H1 (cell line): ENCODE data around the gene PRIMPOL. TPM values are rescaled to one million over a fixed set of nuclear protein-coding genes. Genes with fewer than 3 reads are reported as not detected.

Source experiments
- CTCF ChIA-PET: fragments of 300-600 bp; sonication (Branson Sonifier 250); formaldehyde crosslinking; loops from one replicate; lab custom pipeline; 2021; ENCODE audit not compliant: partially characterized antibody; lab: Charles Lee
- POLR2A ChIA-PET: fragments of 300-600 bp; sonication (Branson Sonifier 250); formaldehyde crosslinking; loops from one replicate; lab custom pipeline; 2021; ENCODE audit warnings: inconsistent platforms; ENCODE audit not compliant: partially characterized antibody; lab: Charles Lee
- DNase-seq, 2 experiments: peaks; one replicate each; pipeline versions ENCODE4 v3.0.0 to v3.0.0-alpha.2; 2010 to 2022; ENCODE audit warnings: low spot score in 2 of 2, low read depth in 1 of 2, mixed read lengths in 1 of 2
- FAIRE-seq: peaks from 2 replicates; lab custom pipeline; 2011; peaks lifted over from hg19 to GRCh38; lab: Jason Lieb, UNC
- H2AFZ ChIP-seq: 2 replicates; pipeline ENCODE4 v1.8.1; 2012; ENCODE audit warnings: low read length, inconsistent platforms
- H2AK5ac ChIP-seq: 2 replicates; pipeline ENCODE4 v1.6.1; 2013; ENCODE audit warnings: low read depth, low read length
- H2BK120ac ChIP-seq: replicated peaks from 2 replicates; pipeline ENCODE3; 2013; ENCODE audit warnings: low read depth, low read length, inconsistent platforms
- H2BK12ac ChIP-seq: 2 replicates; pipeline ENCODE4 v1.6.1; 2013; ENCODE audit warnings: low read depth, low read length
- H2BK15ac ChIP-seq: 2 replicates; pipeline ENCODE4 v1.6.1; 2013; ENCODE audit warnings: low read length
- H2BK20ac ChIP-seq: 2 replicates; pipeline ENCODE4 v1.6.1; 2013; ENCODE audit warnings: low read length
- H2BK5ac ChIP-seq: 2 replicates; pipeline ENCODE4 v1.6.1; 2013; ENCODE audit warnings: low read depth, low read length
- H3K14ac ChIP-seq: 2 replicates; pipeline ENCODE4 v1.6.1; 2013; ENCODE audit warnings: inconsistent platforms; ENCODE audit not compliant: insufficient read length
- H3K18ac ChIP-seq: 2 replicates; pipeline ENCODE4 v1.6.1; 2013; ENCODE audit warnings: low read length; ENCODE audit errors: extremely low read depth
- H3K23ac ChIP-seq: 2 replicates; pipeline ENCODE4 v1.6.1; 2013; ENCODE audit warnings: inconsistent platforms; ENCODE audit not compliant: insufficient read length
- H3K23me2 ChIP-seq: 2 replicates; pipeline ENCODE4 v1.6.1; 2013; ENCODE audit warnings: low read depth, low read length
- H3K27ac ChIP-seq: 2 replicates; pipeline ENCODE4 v1.6.1; 2011; ENCODE audit warnings: low read depth, low read length, inconsistent platforms
- H3K27me3 ChIP-seq, 4 experiments: replicated peaks in 1 of 4; 1 replicate in 1 of 4; 2 replicates in 3 of 4; pipeline versions ENCODE4 v1.6.1 to v1.8.1; 2011 to 2013; ENCODE audit warnings: low read length in 3 of 4, mild to moderate bottlenecking in 3 of 4, inconsistent platforms in 2 of 4, mixed read lengths in 2 of 4, moderate library complexity in 1 of 4; ENCODE audit not compliant: control insufficient read depth in 3 of 4, insufficient read depth in 3 of 4; ENCODE audit errors: extremely low read depth in 1 of 4
- H3K36me3 ChIP-seq, 4 experiments: 2 replicates each; pipeline versions ENCODE4 v1.6.1 to v1.8.1; 2011 to 2013; ENCODE audit warnings: mild to moderate bottlenecking in 4 of 4, low read length in 3 of 4, moderate library complexity in 2 of 4, control low read depth in 1 of 4, inconsistent platforms in 1 of 4; ENCODE audit not compliant: insufficient read depth in 4 of 4, control insufficient read depth in 2 of 4
- H3K4ac ChIP-seq: replicated peaks from 2 replicates; pipeline ENCODE3; 2013; ENCODE audit warnings: low read length, low read depth, mixed read lengths, inconsistent platforms; ENCODE audit not compliant: insufficient read length
- H3K4me1 ChIP-seq, 4 experiments: replicated peaks in 1 of 4; 1 replicate in 1 of 4; 2 replicates in 3 of 4; pipeline versions ENCODE4 v1.6.1 to v1.8.1; 2011 to 2013; ENCODE audit warnings: low read length in 3 of 4, inconsistent platforms in 2 of 4, mixed read lengths in 1 of 4; ENCODE audit not compliant: insufficient read depth in 4 of 4, control insufficient read depth in 3 of 4
- H3K4me2 ChIP-seq, 2 experiments: 2 replicates each; pipeline versions ENCODE4 v1.6.1 to v1.8.1; 2011 to 2013; ENCODE audit warnings: low read depth in 2 of 2, low read length in 2 of 2, control low read depth in 1 of 2, inconsistent platforms in 1 of 2, mild to moderate bottlenecking in 1 of 2; ENCODE audit not compliant: insufficient read depth in 1 of 2
- H3K4me3 ChIP-seq, 4 experiments: fragments of 200-600, 300-600 bp in 1 of 4; sonication (generic), shearing (Covaris generic), sonication (Bioruptor Twin) in 1 of 4; 2 replicates each; pipeline versions ENCODE4 v1.5.1 to v1.8.1; 2011 to 2016; ENCODE audit warnings: low read length in 4 of 4, low read depth in 3 of 4, control low read depth in 2 of 4, inconsistent platforms in 2 of 4, mild to moderate bottlenecking in 2 of 4, mixed read lengths in 1 of 4, moderate library complexity in 1 of 4; ENCODE audit not compliant: insufficient read depth in 2 of 4; ENCODE audit errors: extremely low read depth in 1 of 4
- H3K56ac ChIP-seq: replicated peaks from 2 replicates; pipeline ENCODE3; 2013; ENCODE audit warnings: low read depth, mild to moderate bottlenecking, mixed read lengths, low read length, inconsistent platforms; ENCODE audit not compliant: insufficient read length
- H3K79me1 ChIP-seq: 2 replicates; pipeline ENCODE4 v1.6.1; 2013; ENCODE audit warnings: low read depth, low read length, control low read depth
- H3K79me2 ChIP-seq, 2 experiments: 2 replicates each; pipeline versions ENCODE4 v1.6.1 to v1.8.1; 2012 to 2013; ENCODE audit warnings: low read length in 2 of 2, mild to moderate bottlenecking in 2 of 2, inconsistent platforms in 1 of 2; ENCODE audit not compliant: insufficient read depth in 2 of 2, control insufficient read depth in 1 of 2
- H3K9ac ChIP-seq, 4 experiments: replicated peaks in 1 of 4; 1 replicate in 1 of 4; 2 replicates in 3 of 4; pipeline versions ENCODE4 v1.6.1 to v1.8.1; 2011 to 2013; ENCODE audit warnings: low read depth in 3 of 4, low read length in 3 of 4, control low read depth in 2 of 4, mild to moderate bottlenecking in 2 of 4, moderate library complexity in 2 of 4, inconsistent platforms in 1 of 4; ENCODE audit errors: extremely low read depth in 1 of 4
- H3K9me3 ChIP-seq, 2 experiments: 2 replicates each; pipeline versions ENCODE4 v1.6.1 to v1.8.1; 2012 to 2013; ENCODE audit warnings: mild to moderate bottlenecking in 2 of 2, moderate library complexity in 2 of 2, control low read depth in 1 of 2, inconsistent platforms in 1 of 2, low read depth in 1 of 2, low read length in 1 of 2, mixed read lengths in 1 of 2; ENCODE audit not compliant: insufficient read depth in 2 of 2
- H4K20me1 ChIP-seq, 2 experiments: replicated peaks in 1 of 2; 2 replicates each; pipeline versions ENCODE3 to v1.8.1; 2011 to 2013; ENCODE audit warnings: inconsistent platforms in 2 of 2, low read length in 2 of 2, mild to moderate bottlenecking in 1 of 2; ENCODE audit not compliant: insufficient read depth in 2 of 2, control insufficient read depth in 1 of 2
- H4K5ac ChIP-seq: 2 replicates; pipeline ENCODE4 v1.6.1; 2013; ENCODE audit warnings: low read length, low read depth, mixed read lengths, inconsistent platforms; ENCODE audit not compliant: insufficient read length
- H4K8ac ChIP-seq: 2 replicates; pipeline ENCODE4 v1.8.0; 2013; ENCODE audit warnings: mild to moderate bottlenecking, moderate library complexity, low read length, inconsistent platforms; ENCODE audit not compliant: insufficient read depth; ENCODE audit errors: extremely low read depth
- H4K91ac ChIP-seq: replicated peaks from 2 replicates; pipeline ENCODE3; 2013; ENCODE audit warnings: low read length, mixed read lengths, inconsistent platforms; ENCODE audit not compliant: insufficient read length
- CREB1 ChIP-seq: IDR thresholded peaks from 2 replicates; pipeline ENCODE4 v1.6.1; 2012; ENCODE audit warnings: inconsistent platforms
- FOSL1 ChIP-seq: IDR thresholded peaks from 2 replicates; pipeline ENCODE4 v1.6.1; 2011; ENCODE audit warnings: mild to moderate bottlenecking, low read depth, low read length, moderate library complexity; ENCODE audit not compliant: insufficient read depth
- HDAC2 ChIP-seq, 2 experiments: fragments of 300-600 bp in 1 of 2; sonication (generic) in 1 of 2; IDR thresholded peaks; 2 replicates each; pipeline ENCODE4 v1.6.1; 2011 to 2012; ENCODE audit warnings: low read depth in 2 of 2, low read length in 2 of 2, mild to moderate bottlenecking in 2 of 2, moderate library complexity in 2 of 2, borderline replicate concordance in 1 of 2, inconsistent platforms in 1 of 2
- NANOG ChIP-seq: IDR thresholded peaks from 2 replicates; pipeline ENCODE4 v1.6.1; 2011; ENCODE audit warnings: low read length, low read depth, mild to moderate bottlenecking, inconsistent platforms; ENCODE audit not compliant: insufficient read depth, poor library complexity, severe bottlenecking
- SIN3A ChIP-seq, 2 experiments: IDR thresholded peaks in 1 of 2; conservative IDR thresholded peaks in 1 of 2; 2 replicates each; pipeline ENCODE4 v1.6.1; 2011 to 2012; ENCODE audit warnings: low read length in 2 of 2, improper control_type of control experiment in 1 of 2, low read depth in 1 of 2, mild to moderate bottlenecking in 1 of 2
- SIX5 ChIP-seq: IDR thresholded peaks from 2 replicates; pipeline ENCODE4 v1.6.1; 2011; ENCODE audit warnings: mild to moderate bottlenecking, low read depth, low read length
- SUZ12 ChIP-seq: fragments of 200-600 bp; sonication (generic); IDR thresholded peaks from 2 replicates; pipeline ENCODE4 v1.6.1; 2012; ENCODE audit warnings: mild to moderate bottlenecking, inconsistent platforms, low read length, moderate library complexity, mixed read lengths
- WGBS, 2 experiments: shearing (Covaris generic) in 1 of 2; methylation state at CpG; one replicate each; pipeline versions ENCODE4 v1.1.6 to v1.1.7; 2013 to 2015; ENCODE audit warnings: low lambda C conversion rate in 2 of 2, mixed read lengths in 2 of 2, inconsistent platforms in 1 of 2, low coverage in 1 of 2, missing lambda C conversion rate in 1 of 2; ENCODE audit not compliant: insufficient replicate concordance in 2 of 2, insufficient coverage in 1 of 2, insufficient read length in 1 of 2; ENCODE audit errors: extremely low coverage in 1 of 2, missing lambda C conversion rate in 1 of 2; 5-methylcytosine and 5-hydroxymethylcytosine counted together
- polyA plus RNA-seq, 7 experiments: library from polyadenylated mRNA; depleted of rRNA in 3 of 7; stranded (reverse) in 5 of 7; unstranded in 2 of 7; fragments of >200 nt in 5 of 7; fragments of 200-250 nt in 2 of 7; gene quantifications; 1 replicate in 5 of 7; 2 replicates in 1 of 7; 4 replicates in 1 of 7; pipeline versions ENCODE4 v1.2.1 to v1.2.3, GENCODE V29; 2011 to 2013; ENCODE audit warnings: missing spikeins in 2 of 7, mixed read lengths in 2 of 7
- total RNA-seq: library from RNA; stranded (reverse); fragmentation: NEBNext Ultra II Directional; extraction: Animal tissue kit (Norgen Biotek cat#: 25700); gene quantifications from 2 replicates; pipeline ENCODE4 v1.2.1, GENCODE V29; 2021
- TF ChIP-seq, protein P1 (sequence below): IDR thresholded peaks from 2 replicates; pipeline ENCODE4 v1.6.1; 2012; ENCODE audit warnings: inconsistent platforms
- TF ChIP-seq, protein P2 (sequence below): IDR thresholded peaks from 2 replicates; pipeline ENCODE4 v1.6.1; 2011; ENCODE audit warnings: low read depth, mild to moderate bottlenecking, low read length; ENCODE audit not compliant: insufficient read depth
- TF ChIP-seq, protein P3 (sequence below): IDR thresholded peaks from 2 replicates; pipeline ENCODE4 v1.6.1; 2012; ENCODE audit warnings: inconsistent platforms
- TF ChIP-seq, protein P4 (sequence below): IDR thresholded peaks from 2 replicates; pipeline ENCODE4 v1.6.1; 2011; ENCODE audit warnings: low read length, improper control_type of control experiment

Gene PRIMPOL
- total and polyA plus RNA-seq, 2 of the 8 experiments (the other 6 are each of a cell fraction or from before 2014, with no cell fraction given): 4.4 to 6.7 TPM

DNA sequence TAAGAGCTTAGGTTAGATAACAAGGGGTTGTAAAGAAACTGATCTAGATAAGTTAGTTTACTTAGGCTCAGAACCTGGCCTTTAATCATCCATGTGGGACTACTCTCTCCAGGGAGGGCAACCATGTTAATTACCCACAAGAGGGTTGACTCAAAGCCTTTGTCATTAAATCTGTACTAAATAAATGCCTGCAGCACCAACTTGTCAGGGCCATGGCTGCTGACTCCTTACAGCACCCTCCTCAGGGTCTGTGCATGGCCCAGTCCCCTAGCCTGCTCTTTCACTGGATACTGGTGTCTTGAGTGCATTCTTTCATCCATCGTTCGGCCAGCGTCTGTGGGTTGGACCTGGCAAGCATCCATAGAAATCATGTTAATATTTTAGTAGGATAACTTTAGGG, 35.0 kb upstream of the PRIMPOL start:
- Histone ChIP-seq H3K79me2 (no peaks in the 10 kb centered on the region), H3K14ac (no peak overlapping the region), H2BK120ac (no peak overlapping the region), H3K4ac (no peak overlapping the region), H2BK15ac (no peak overlapping the region), H4K91ac (no peak overlapping the region), H3K27me3 (no peaks in the 10 kb centered on the region), H2BK12ac (no peak overlapping the region), H3K27ac (no peak overlapping the region), H3K18ac (no peak overlapping the region), H3K23ac (no peak overlapping the region), H3K4me2 (no peak overlapping the region), H2BK20ac (no peak overlapping the region), H3K4me3 (no peak overlapping the region), H4K8ac (no peak overlapping the region), H4K5ac (no peak overlapping the region), H3K23me2 (peaks cover 3% of the 10 kb centered on the region; the same call in 1 of the 2 replicates), H3K56ac (no peak overlapping the region), H3K36me3 (no peaks in the 10 kb centered on the region), H4K20me1 (no peaks in the 10 kb centered on the region), H2AFZ (no peak overlapping the region), H3K79me1 (no peaks in the 10 kb centered on the region), H2AK5ac (no peak overlapping the region), H3K4me1 (peaks cover 3 to 14% (median 8%) of the 10 kb centered on the region in 4 experiments), H2BK5ac (no peak overlapping the region), H3K9me3 (peaks cover 13 to 21% of the 10 kb centered on the region in 2 experiments), H3K9ac (no peak overlapping the region)
- CTCF ChIA-PET: no interaction called here
- 100% methylated on average over 3 of the region's 3 CpGs; no CpG with 5 or more reads in 1 of the 2 experiments for whole genome bisulfite sequencing, 2 experiments
- FAIRE-seq (no peak), DNase-seq (no peak)
- POLR2A ChIA-PET: no interaction called here
- TF ChIP-seq SUZ12: no peak
- no peak for TF ChIP-seq SIN3A (conservative IDR thresholded peaks at IDR 0.05 in 1 of 2, IDR thresholded peaks at IDR 0.05 in 1 of 2; ENCODE audit: low read depth in 1 of 2, low read length in 2 of 2)
- TF ChIP-seq, protein P1, sequence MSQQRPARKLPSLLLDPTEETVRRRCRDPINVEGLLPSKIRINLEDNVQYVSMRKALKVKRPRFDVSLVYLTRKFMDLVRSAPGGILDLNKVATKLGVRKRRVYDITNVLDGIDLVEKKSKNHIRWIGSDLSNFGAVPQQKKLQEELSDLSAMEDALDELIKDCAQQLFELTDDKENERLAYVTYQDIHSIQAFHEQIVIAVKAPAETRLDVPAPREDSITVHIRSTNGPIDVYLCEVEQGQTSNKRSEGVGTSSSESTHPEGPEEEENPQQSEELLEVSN: no peak
- no peak for TF ChIP-seq NANOG
- TF ChIP-seq SIX5: no peak
- TF ChIP-seq, protein P2, sequence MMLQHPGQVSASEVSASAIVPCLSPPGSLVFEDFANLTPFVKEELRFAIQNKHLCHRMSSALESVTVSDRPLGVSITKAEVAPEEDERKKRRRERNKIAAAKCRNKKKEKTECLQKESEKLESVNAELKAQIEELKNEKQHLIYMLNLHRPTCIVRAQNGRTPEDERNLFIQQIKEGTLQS: no peak
- TF ChIP-seq, protein P3, sequence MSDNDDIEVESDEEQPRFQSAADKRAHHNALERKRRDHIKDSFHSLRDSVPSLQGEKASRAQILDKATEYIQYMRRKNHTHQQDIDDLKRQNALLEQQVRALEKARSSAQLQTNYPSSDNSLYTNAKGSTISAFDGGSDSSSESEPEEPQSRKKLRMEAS: no peak
- TF ChIP-seq HDAC2 (IDR thresholded peaks at IDR 0.05; ENCODE audit: borderline replicate concordance in 1 of 2, low read depth in 2 of 2, low read length in 2 of 2): no peak
- no peak for TF ChIP-seq FOSL1
- TF ChIP-seq, protein P4, sequence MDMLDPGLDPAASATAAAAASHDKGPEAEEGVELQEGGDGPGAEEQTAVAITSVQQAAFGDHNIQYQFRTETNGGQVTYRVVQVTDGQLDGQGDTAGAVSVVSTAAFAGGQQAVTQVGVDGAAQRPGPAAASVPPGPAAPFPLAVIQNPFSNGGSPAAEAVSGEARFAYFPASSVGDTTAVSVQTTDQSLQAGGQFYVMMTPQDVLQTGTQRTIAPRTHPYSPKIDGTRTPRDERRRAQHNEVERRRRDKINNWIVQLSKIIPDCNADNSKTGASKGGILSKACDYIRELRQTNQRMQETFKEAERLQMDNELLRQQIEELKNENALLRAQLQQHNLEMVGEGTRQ: no peak
- TF ChIP-seq CREB1: no peak
